ENCODE data around the gene DCAF7.

Gene DCAF7

DNA sequence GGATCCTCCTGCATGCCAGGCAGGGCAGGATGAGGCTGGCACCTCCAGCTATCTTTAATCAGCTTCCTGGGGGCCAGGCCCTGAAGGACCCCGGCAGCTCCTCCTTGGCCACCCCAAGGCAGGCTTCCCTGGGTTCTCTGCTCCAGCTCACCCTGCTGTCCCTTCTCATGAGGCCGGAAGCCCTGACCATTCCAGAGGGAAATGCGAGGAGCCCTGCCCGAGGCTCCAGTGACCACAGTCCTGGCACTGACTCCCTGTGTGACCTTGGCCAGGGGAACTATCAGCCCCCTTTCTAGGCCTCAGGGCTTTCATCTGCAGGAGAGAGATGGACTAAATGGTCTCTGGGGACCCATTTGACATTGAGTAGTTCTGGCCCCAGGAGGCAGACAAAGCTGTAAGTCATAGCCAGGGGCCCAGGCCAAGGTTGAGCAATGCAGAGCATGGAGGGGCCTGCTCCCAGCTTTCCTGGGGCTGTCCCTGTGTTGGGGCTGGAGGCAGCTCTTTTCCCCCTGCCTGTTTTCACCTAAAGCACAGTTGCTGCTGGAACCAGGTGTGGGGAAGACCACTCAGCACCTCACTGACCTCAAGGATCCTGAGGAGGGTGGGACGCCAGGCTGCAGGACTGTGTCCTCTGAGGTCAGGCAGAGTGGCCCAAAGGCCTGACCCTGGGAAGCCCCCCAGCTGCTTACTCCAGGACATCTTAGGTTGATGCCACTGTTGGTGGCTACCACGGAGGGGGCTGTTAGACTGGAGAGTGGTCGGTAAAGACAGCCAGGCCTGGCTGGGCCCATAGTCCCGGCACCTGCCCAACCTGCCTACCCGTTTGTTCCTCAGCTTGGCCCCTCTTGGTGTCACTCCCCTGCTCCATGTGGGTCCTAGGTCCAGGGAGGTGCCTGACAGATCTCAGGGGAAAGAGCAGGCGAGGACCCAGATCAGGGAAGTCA is 19.0 kb upstream of the DCAF7 start:
- H3K4me3 ChIP-seq (ENCODE audit: low read length): no peak overlapping the region
- no peaks in the 10 kb centered on the region for H3K4me1 ChIP-seq (ENCODE audit: insufficient read depth, low read length)
- H2AFZ ChIP-seq (ENCODE audit: low read depth, low read length): no peak overlapping the region
- no peaks in the 10 kb centered on the region for H3K36me3 ChIP-seq (ENCODE audit: insufficient read depth, low read length)
- peaks cover 9% of the 10 kb centered on the region for H3K27me3 ChIP-seq (ENCODE audit: insufficient read depth, low read length)
- no peaks in the 10 kb centered on the region for H3K9me3 ChIP-seq (ENCODE audit: low read length)

DNA sequence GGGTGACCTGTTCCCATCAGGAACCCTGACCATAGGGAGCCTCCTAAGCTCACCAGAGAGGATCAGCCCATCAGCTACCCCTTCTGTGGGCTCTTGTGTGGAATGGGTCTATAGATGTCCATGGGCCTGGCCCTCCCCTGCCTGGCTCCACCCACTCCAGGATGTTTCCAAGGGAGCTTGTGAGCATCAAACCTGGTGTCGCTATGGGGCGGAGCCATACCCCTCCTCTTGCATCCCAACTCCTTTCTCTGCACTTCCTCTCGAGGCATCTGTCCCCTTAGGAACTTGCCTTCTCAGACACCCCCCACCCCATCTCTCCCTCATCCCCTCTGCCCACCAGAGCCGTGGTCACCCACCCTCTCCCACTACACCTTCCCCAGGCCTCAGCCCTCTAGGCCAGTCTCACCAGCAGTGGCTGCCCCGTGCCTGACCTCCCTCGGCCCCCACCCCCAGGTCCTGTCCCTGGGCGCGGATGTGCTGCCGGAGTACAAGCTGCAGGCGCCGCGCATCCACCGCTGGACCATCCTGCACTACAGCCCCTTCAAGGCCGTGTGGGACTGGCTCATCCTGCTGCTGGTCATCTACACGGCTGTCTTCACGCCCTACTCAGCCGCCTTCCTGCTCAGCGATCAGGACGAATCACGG is 16.7 kb upstream of the DCAF7 start:
- no peak overlapping the region for H3K4me3 ChIP-seq (ENCODE audit: low read length)
- H2AFZ ChIP-seq (ENCODE audit: low read depth, low read length): no peak overlapping the region
- H3K4me1 ChIP-seq (ENCODE audit: insufficient read depth, low read length): no peaks in the 10 kb centered on the region
- H3K36me3 ChIP-seq (ENCODE audit: insufficient read depth, low read length): no peaks in the 10 kb centered on the region
- H3K9me3 ChIP-seq (ENCODE audit: low read length): no peaks in the 10 kb centered on the region
- no peaks in the 10 kb centered on the region for H3K27me3 ChIP-seq (ENCODE audit: insufficient read depth, low read length)

DNA sequence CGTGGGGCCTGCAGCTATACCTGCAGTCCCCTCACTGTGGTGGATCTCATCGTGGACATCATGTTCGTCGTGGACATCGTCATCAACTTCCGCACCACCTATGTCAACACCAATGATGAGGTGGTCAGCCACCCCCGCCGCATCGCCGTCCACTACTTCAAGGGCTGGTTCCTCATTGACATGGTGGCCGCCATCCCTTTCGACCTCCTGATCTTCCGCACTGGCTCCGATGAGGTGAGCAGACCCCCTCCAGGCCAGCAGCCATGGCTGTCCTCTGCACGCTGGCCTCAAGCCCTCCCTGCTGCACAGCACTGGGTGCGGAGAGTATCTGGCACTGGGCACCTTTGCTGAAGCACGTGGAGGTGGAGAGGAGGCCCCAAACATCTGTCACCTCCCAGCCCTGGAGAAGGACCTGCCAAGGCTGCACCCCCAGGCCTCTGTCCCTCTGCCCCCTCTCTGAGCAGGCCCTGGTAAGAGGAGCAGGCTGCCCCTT is 16.2 kb upstream of the DCAF7 start:
- H3K9me3 ChIP-seq (ENCODE audit: low read length): no peaks in the 10 kb centered on the region
- H3K36me3 ChIP-seq (ENCODE audit: insufficient read depth, low read length): no peaks in the 10 kb centered on the region
- H3K27me3 ChIP-seq (ENCODE audit: insufficient read depth, low read length): no peaks in the 10 kb centered on the region
- no peaks in the 10 kb centered on the region for H3K4me1 ChIP-seq (ENCODE audit: insufficient read depth, low read length)
- H2AFZ ChIP-seq (ENCODE audit: low read depth, low read length): no peak overlapping the region
- H3K4me3 ChIP-seq (ENCODE audit: low read length): no peak overlapping the region

DNA sequence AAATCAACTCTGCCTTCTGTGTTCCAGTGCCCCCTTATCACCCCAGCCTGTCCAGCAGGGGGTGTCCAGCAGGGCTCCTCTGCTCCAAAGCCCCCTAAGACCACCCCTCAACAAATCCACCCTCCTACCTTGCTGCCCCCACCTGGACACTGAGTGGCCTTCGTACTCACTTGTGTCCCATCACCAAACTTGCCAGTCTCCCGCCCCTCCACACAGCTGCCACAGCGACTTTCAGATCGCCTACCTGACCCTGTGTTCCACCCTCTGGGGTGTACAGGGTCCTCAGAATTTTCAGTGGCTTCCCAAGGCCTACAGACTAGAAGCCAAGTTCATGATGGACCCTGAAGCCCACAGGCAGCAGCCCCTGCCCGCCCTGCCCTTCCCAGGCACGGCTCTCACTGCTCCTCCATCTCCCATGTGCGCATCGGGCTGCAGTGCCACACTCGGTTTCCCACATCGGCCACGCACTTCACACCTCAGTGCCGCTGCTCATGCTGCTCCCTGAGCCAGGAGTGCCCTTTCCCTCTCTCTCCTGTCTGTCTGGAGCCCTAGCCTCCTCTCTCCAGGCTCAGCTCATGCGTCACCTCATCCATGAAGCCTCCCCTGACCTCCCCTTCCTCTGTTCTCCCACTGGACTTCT is 15.3 kb upstream of the DCAF7 start:
- no peaks in the 10 kb centered on the region for H3K4me1 ChIP-seq (ENCODE audit: insufficient read depth, low read length)
- peaks cover 4% of the 10 kb centered on the region for H3K27me3 ChIP-seq (ENCODE audit: insufficient read depth, low read length)
- H2AFZ ChIP-seq (ENCODE audit: low read depth, low read length): no peak overlapping the region
- H3K4me3 ChIP-seq (ENCODE audit: low read length): no peak overlapping the region
- no peaks in the 10 kb centered on the region for H3K9me3 ChIP-seq (ENCODE audit: low read length)
- no peaks in the 10 kb centered on the region for H3K36me3 ChIP-seq (ENCODE audit: insufficient read depth, low read length)

DNA sequence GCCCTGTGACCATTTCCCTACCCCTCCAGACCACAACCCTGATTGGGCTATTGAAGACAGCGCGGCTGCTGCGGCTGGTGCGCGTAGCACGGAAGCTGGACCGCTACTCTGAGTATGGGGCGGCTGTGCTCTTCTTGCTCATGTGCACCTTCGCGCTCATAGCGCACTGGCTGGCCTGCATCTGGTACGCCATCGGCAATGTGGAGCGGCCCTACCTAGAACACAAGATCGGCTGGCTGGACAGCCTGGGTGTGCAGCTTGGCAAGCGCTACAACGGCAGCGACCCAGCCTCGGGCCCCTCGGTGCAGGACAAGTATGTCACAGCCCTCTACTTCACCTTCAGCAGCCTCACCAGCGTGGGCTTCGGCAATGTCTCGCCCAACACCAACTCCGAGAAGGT is 14.6 kb upstream of the DCAF7 start:
- Histone ChIP-seq H3K36me3 (ENCODE audit: insufficient read depth, low read length) (no peaks in the 10 kb centered on the region), H2AFZ (ENCODE audit: low read depth, low read length) (no peak overlapping the region), H3K4me1 (ENCODE audit: insufficient read depth, low read length) (peaks cover 2% of the 10 kb centered on the region), H3K4me3 (ENCODE audit: low read length) (no peak overlapping the region), H3K9me3 (ENCODE audit: low read length) (no peaks in the 10 kb centered on the region), H3K27me3 (ENCODE audit: insufficient read depth, low read length) (peaks cover 4% of the 10 kb centered on the region)

DNA sequence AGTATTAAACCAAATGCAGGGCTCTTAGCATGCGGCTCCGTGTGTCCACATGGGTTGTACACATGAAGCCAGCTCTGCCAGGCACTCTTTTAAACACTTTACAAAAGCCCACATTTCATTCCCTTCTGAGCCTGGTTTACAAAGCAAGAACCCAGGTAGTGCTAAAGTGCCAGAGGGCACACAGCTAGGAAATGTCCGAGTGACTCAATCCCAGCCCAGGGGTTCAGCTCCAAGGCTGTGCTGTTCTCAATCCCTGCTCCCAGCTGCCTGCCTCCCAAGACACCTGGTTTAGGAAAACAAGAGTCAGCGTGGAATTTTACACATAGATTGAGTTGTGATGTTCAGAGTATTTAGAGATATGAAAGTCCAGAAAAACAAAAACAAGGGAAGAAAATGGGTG is 13.3 kb upstream of the DCAF7 start:
- H3K4me1 ChIP-seq (ENCODE audit: insufficient read depth, low read length): peaks cover 6% of the 10 kb centered on the region
- no peaks in the 10 kb centered on the region for H3K36me3 ChIP-seq (ENCODE audit: insufficient read depth, low read length)
- H2AFZ ChIP-seq (ENCODE audit: low read depth, low read length): no peak overlapping the region
- H3K9me3 ChIP-seq (ENCODE audit: low read length): no peaks in the 10 kb centered on the region
- peaks cover 4% of the 10 kb centered on the region for H3K27me3 ChIP-seq (ENCODE audit: insufficient read depth, low read length)
- no peak overlapping the region for H3K4me3 ChIP-seq (ENCODE audit: low read length)

DNA sequence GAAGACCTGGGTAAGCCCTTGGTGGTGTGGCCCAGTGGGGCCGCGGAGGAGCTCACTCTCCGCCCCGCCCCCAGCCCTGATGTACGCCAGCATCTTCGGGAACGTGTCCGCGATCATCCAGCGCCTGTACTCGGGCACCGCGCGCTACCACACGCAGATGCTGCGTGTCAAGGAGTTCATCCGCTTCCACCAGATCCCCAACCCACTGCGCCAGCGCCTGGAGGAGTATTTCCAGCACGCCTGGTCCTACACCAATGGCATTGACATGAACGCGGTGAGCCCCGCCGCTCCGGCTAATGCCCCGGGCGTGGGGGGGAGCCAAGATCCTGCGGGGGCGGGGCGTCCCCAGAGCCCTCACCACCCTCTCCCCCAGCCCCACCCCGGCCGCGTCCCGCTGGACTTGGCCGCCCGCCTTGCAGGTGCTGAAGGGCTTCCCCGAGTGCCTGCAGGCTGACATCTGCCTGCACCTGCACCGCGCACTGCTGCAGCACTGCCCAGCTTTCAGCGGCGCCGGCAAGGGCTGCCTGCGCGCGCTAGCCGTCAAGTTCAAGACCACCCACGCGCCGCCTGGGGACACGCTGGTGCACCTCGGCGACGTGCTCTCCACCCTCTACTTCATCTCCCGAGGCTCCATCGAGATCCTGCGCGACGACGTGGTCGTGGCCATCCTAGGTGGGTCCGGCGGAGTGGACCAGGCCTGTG is 12.1 kb upstream of the DCAF7 start:
- no peak overlapping the region for H3K4me3 ChIP-seq (ENCODE audit: low read length)
- peaks cover 4% of the 10 kb centered on the region for H3K27me3 ChIP-seq (ENCODE audit: insufficient read depth, low read length)

DNA sequence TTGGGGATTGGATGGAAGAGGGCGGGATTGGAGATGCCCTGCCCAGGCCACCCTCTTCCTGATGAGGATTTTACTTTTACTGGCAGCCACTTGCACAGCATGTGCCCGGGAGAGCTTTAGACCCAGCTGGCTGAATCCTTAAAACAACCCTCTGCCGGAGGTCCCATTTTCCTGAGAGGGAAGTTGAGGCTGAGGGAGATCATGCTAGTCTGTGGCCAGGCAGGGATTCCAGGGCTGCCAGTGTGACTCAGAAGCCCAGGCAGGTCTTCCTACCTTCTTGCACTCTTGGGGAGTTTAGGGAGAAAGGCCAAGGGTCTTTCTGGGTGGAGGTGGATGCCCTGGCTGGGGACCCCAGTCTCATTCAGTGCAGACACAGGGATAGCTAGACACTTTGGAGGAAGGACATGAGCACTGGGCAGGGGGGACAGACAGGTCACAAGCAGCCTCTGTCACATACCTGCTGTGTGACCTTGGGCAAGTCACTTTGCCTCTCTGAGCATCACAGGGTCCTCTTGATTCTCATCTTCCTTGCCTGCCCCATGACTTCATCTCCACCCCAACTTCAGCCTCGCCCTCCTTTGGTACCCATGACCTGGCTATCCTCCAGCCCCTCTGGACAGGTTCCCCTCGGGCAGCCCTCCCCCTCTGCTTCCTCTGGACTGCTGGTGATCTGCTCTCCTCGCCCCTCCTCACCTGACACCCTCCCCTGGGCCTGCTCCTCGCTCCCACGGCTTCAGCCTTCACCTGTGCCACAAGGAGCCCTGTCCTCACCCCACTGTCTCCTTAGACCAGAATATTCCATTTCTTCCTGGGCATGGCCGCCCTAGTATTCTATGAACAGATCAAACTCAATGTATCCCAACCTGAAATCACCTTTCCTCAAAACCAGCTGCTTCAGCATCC is 11.3 kb upstream of the DCAF7 start:
- Histone ChIP-seq H3K27me3 (ENCODE audit: insufficient read depth, low read length) (peaks cover 4% of the 10 kb centered on the region), H3K4me3 (ENCODE audit: low read length) (no peak overlapping the region), H3K4me1 (ENCODE audit: insufficient read depth, low read length) (peaks cover 11% of the 10 kb centered on the region), H3K9me3 (ENCODE audit: low read length) (no peaks in the 10 kb centered on the region), H3K36me3 (ENCODE audit: insufficient read depth, low read length) (no peaks in the 10 kb centered on the region), H2AFZ (ENCODE audit: low read depth, low read length) (no peak overlapping the region)

More for the DNA sequence above, 12.1 kb upstream of the DCAF7 start:
- no peaks in the 10 kb centered on the region for H3K9me3 ChIP-seq (ENCODE audit: low read length)
- H3K36me3 ChIP-seq (ENCODE audit: insufficient read depth, low read length): no peaks in the 10 kb centered on the region
- peaks cover 8% of the 10 kb centered on the region for H3K4me1 ChIP-seq (ENCODE audit: insufficient read depth, low read length)
- no peak overlapping the region for H2AFZ ChIP-seq (ENCODE audit: low read depth, low read length)

DNA sequence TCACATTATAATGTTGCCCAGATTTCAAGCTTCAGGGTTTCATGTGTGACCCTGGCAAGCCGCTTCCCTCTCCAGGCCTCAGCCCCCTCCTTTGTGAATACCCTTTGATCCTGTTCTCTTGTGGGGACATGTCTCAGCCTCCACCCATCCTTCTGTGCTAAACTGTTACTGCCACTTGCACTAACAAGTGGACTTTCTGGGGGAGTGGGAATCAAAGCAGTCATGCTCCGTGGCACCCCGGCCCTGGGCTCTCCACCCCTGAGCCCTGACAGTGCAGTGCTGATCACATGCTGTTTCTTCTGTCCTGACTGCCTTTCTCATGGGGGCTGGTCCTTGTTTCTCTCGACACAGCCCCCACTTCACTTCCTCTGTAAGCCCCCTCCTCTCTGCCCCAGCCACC is 9.7 kb upstream of the DCAF7 start:
- H3K4me1 ChIP-seq (ENCODE audit: insufficient read depth, low read length): peaks cover 11% of the 10 kb centered on the region
- peaks cover 4% of the 10 kb centered on the region for H3K27me3 ChIP-seq (ENCODE audit: insufficient read depth, low read length)

DNA sequence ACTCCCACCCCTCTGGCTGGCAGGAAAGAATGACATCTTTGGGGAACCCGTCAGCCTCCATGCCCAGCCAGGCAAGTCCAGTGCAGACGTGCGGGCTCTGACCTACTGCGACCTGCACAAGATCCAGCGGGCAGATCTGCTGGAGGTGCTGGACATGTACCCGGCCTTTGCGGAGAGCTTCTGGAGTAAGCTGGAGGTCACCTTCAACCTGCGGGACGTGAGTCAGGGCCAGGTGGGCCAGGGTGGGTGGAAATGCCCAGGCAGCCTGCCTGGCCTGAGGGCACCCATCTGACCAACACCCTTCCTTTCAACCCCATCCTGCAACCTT is 8.1 kb upstream of the DCAF7 start:
- peaks cover 4% of the 10 kb centered on the region for H3K27me3 ChIP-seq (ENCODE audit: insufficient read depth, low read length)
- no peaks in the 10 kb centered on the region for H3K36me3 ChIP-seq (ENCODE audit: insufficient read depth, low read length)
- peaks cover 11% of the 10 kb centered on the region for H3K4me1 ChIP-seq (ENCODE audit: insufficient read depth, low read length)
- H3K4me3 ChIP-seq (ENCODE audit: low read length): no peak overlapping the region
- H2AFZ ChIP-seq (ENCODE audit: low read depth, low read length): no peak overlapping the region
- no peaks in the 10 kb centered on the region for H3K9me3 ChIP-seq (ENCODE audit: low read length)

More for the DNA sequence above, 9.7 kb upstream of the DCAF7 start:
- H2AFZ ChIP-seq (ENCODE audit: low read depth, low read length): no peak overlapping the region
- H3K36me3 ChIP-seq (ENCODE audit: insufficient read depth, low read length): no peaks in the 10 kb centered on the region
- no peak overlapping the region for H3K4me3 ChIP-seq (ENCODE audit: low read length)
- no peaks in the 10 kb centered on the region for H3K9me3 ChIP-seq (ENCODE audit: low read length)

DNA sequence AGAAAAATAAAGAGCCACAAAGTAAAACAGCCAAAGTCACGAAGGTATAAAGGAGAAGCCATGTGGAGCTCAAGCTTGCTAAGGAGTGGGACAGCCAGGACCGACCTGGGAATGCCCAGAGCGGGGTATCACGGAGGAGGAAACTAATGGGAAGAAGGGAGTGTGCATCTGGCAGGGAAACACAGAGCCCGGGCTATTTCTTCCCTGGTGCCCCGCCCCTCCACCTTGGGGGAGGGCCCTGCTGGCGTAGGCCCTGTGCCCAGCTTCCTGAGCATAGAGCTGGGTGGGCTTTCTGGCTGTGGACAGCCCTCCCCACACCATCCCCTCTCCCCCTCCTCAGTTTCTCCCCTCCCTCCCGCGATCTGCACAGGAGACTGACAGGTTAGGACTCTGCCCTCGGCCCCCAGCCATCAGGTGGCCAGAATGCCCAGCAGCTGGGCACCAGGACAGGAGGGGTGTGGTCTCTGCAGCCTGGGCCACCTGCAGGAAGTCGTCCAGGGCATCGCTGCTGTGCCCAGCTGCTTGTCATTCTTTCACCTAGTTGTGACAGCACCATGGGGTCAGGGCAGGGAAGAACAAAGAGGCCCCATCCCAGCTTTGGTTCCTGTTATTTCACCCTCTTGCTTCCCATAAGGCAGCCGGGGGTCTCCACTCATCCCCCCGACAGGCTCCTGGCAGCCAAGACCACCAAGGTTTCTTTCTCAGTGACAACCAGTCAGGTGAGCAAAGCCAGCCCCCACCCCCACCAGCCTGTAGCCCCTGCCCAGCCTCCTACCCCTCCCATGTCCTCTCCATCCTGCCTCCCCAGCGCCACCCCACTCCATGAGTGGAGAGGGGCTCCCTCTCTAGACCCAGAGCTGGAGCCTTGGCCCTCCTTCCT is 7.1 kb upstream of the DCAF7 start:
- no peaks in the 10 kb centered on the region for H3K36me3 ChIP-seq (ENCODE audit: insufficient read depth, low read length)
- H2AFZ ChIP-seq (ENCODE audit: low read depth, low read length): no peak overlapping the region
- no peak overlapping the region for H3K4me3 ChIP-seq (ENCODE audit: low read length)
- peaks cover 11% of the 10 kb centered on the region for H3K4me1 ChIP-seq (ENCODE audit: insufficient read depth, low read length)
- no peaks in the 10 kb centered on the region for H3K9me3 ChIP-seq (ENCODE audit: low read length)
- peaks cover 4% of the 10 kb centered on the region for H3K27me3 ChIP-seq (ENCODE audit: insufficient read depth, low read length)
